ENCODE results near the gene FAM241A.

The FAM241A gene

DNA sequence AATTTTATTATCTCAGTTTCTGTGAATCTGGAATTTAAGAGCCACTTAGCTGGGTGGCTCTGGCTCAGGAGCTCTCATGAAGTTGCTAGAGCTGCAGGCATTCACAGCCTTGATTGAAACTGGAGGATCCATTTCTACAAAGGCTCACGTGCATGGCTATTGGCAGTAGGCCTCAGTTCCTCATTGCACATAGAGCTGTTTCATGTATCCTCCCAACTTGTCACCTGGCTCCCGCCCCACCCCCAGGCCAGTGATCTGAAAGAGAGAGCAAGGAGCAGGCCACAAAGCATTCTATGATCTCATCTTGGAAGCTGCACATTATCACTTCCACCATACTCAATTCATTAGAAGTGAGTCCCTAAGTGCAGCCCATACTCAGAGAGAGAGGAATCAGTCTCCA is 67.8 kb downstream of the FAM241A start:
- TF ChIP-seq, protein P1, sequence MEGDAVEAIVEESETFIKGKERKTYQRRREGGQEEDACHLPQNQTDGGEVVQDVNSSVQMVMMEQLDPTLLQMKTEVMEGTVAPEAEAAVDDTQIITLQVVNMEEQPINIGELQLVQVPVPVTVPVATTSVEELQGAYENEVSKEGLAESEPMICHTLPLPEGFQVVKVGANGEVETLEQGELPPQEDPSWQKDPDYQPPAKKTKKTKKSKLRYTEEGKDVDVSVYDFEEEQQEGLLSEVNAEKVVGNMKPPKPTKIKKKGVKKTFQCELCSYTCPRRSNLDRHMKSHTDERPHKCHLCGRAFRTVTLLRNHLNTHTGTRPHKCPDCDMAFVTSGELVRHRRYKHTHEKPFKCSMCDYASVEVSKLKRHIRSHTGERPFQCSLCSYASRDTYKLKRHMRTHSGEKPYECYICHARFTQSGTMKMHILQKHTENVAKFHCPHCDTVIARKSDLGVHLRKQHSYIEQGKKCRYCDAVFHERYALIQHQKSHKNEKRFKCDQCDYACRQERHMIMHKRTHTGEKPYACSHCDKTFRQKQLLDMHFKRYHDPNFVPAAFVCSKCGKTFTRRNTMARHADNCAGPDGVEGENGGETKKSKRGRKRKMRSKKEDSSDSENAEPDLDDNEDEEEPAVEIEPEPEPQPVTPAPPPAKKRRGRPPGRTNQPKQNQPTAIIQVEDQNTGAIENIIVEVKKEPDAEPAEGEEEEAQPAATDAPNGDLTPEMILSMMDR (IDR thresholded peaks at IDR 0.05; ENCODE audit: low read depth, low read length), result no peak
- no peak for DNase-seq (ENCODE audit: low read depth in 2 of 2)
- no peak overlapping the region for H3K4me3 ChIP-seq (replicated peaks in 1 of 2; ENCODE audit: low read depth in 2 of 2, low read length in 2 of 2)

- no peak overlapping the region for H3K4me3 ChIP-seq (replicated peaks in 1 of 2; ENCODE audit: low read depth in 2 of 2, low read length in 2 of 2)
- DNase-seq (ENCODE audit: low read depth in 2 of 2), result peak; percentile 73 to 90
- TF ChIP-seq, protein P1 (IDR thresholded peaks at IDR 0.05; ENCODE audit: low read depth, low read length), result no peak
These were observed 68.6 kb downstream of the FAM241A start for GRCh38 chr4:112213856-112214255.

DNA sequence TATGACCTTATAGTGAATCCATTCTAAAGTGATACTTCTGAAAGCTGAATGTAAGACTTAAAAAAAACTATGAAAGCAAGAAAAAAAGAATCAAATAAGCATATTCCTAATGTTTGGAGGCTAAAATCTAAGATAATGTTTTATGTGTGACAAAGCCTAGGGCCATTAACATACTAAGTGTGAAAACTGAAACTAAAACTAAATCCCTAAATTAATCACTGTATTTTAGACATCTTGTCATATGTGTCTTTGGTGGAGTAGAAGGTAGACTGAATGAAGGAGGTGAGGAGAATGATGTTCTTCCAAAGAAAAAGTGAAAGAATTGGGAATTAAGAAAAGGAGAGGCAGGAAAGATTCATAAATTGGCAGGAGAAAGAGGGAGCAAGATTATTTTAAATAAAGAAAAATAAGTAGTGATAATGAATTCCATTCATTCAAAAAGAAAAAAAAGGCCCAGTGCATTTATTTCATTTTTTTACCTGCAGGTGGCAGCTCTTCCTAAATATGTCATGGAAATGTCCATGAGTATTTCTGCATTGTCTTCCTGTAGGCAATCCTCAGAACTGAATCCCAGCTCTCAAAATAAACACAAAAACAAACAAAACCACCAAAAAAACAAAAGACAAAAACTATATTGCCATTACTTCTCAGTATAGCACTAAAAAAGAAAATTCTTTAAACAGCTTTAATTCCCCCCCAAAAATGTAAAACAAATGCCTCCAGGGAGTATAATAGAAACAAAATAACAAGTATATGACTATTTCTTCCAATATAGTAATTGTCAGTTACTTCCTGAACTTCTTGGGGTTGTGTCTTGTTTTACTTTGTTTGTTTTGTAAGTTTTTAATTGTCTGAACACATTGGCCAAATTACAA is 69.4 kb downstream of the FAM241A start:
- H3K4me3 ChIP-seq (replicated peaks in 1 of 2; ENCODE audit: low read depth in 2 of 2, low read length in 2 of 2), result no peak overlapping the region
- TF ChIP-seq, protein P1 (IDR thresholded peaks at IDR 0.05; ENCODE audit: low read depth, low read length), result peak; percentile 34
- DNase-seq (ENCODE audit: low read depth in 2 of 2), result peak; percentile 54 to 64

- TF ChIP-seq, protein P1 (IDR thresholded peaks at IDR 0.05; ENCODE audit: low read depth, low read length), result no peak
- H3K4me3 ChIP-seq (replicated peaks in 1 of 2; ENCODE audit: low read depth in 2 of 2, low read length in 2 of 2), result no peak overlapping the region
- DNase-seq (ENCODE audit: low read depth in 2 of 2), result no peak
These were observed 74.6 kb downstream of the FAM241A start for GRCh38 chr4:112219826-112220366.

DNA sequence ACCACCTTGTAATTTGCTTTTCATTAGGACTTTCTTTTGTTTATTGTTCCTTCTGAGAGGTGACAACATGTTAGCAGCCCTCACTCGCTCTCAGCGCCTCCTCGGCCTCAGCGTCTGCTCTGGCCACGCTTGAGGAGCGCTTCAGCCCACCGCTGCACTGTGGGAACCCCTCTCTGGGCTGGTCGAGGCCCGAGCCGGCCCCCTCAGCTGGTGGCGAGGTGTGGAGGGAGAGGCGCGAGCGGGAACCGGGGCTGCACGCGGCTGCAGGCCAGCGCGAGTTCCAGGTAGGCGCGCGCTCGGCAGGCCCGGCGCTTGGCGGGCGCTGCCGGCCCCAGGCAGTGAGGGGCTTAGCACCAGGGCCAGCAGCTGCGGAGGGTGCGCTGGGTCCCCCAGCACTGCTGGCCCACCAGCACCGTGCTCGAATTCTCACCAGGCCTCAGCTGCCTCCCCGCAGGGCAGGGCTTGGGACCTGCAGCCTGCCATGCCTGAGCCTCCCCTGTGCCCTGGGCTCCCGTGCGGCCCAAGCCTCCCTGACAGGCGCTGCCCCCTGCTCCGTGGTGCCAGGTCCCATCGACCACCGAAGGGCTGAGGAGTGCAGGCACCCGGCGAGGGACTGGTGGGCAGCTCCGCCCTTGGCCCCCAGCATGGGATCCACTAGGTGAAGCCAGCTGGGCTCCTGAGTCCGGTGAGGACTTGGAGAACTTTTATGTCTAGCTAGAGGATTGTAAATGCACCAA is 77.1 kb downstream of the FAM241A start:
- TF ChIP-seq, protein P1 (IDR thresholded peaks at IDR 0.05; ENCODE audit: low read depth, low read length), result no peak
- no peak overlapping the region for H3K4me3 ChIP-seq (replicated peaks in 1 of 2; ENCODE audit: low read depth in 2 of 2, low read length in 2 of 2)
- DNase-seq (ENCODE audit: low read depth in 2 of 2), result no peak

- DNase-seq (ENCODE audit: low read depth in 2 of 2), result no peak
These were observed 79.9 kb downstream of the FAM241A start for GRCh38 chr4:112225157-112225556.

More at GRCh38 chr4:112225157-112225556, 79.9 kb downstream of the FAM241A start:
- TF ChIP-seq, protein P1 (IDR thresholded peaks at IDR 0.05; ENCODE audit: low read depth, low read length), result no peak
- no peak overlapping the region for H3K4me3 ChIP-seq (replicated peaks in 1 of 2; ENCODE audit: low read depth in 2 of 2, low read length in 2 of 2)
